A549 (cell line): ENCODE results near the gene MDGA2.

Experiments used
- CBX2 ChIP-seq: fragments of 200-600 bp; sonication (generic); IDR thresholded peaks from 2 replicates; pipeline ENCODE4 v1.6.1; 2016; ENCODE audit warnings: low read depth, mild to moderate bottlenecking, borderline replicate concordance
- FOSB ChIP-seq: fragments of 250-450 bp; sonication (Bioruptor Pico); IDR thresholded peaks from 2 replicates; pipeline ENCODE4 v1.5.0; 2020; ENCODE audit warnings: mild to moderate bottlenecking, moderate library complexity
- PBX3 ChIP-seq: IDR thresholded peaks from 2 replicates; pipeline ENCODE4 v1.6.1; 2012
- POLR2A ChIP-seq: IDR thresholded peaks from 2 replicates; pipeline ENCODE4 v1.6.1; 2012; ENCODE audit warnings: mild to moderate bottlenecking, low read length
- RAD21 ChIP-seq, 2 experiments: fragments of >200 bp in 1 of 2; sonication (Bioruptor Twin) in 1 of 2; formaldehyde crosslinking in 1 of 2; IDR thresholded peaks in 1 of 2; conservative IDR thresholded peaks in 1 of 2; 2 replicates in 1 of 2; 3 replicates in 1 of 2; pipeline ENCODE4 v1.6.1; 2012 to 2018; ENCODE audit warnings: inconsistent platforms in 1 of 2
- RNF2 ChIP-seq: fragments of 200-600 bp; sonication (generic); IDR thresholded peaks from 2 replicates; pipeline ENCODE4 v1.6.1; 2016; ENCODE audit warnings: low read depth, mild to moderate bottlenecking, antibody characterized with exemption, moderate library complexity, borderline replicate concordance
- TF ChIP-seq, protein P1 (sequence below): fragments of >200 bp; sonication (Bioruptor Twin); formaldehyde crosslinking; IDR thresholded peaks from 3 replicates; pipeline ENCODE4 v1.5.1; 2016
- TF ChIP-seq, protein P2 (sequence below): fragments of 200-600 bp; sonication (generic); IDR thresholded peaks from 2 replicates; pipeline ENCODE4 v1.6.1; 2016; ENCODE audit warnings: antibody characterized with exemption, mild to moderate bottlenecking, moderate library complexity

DNA sequence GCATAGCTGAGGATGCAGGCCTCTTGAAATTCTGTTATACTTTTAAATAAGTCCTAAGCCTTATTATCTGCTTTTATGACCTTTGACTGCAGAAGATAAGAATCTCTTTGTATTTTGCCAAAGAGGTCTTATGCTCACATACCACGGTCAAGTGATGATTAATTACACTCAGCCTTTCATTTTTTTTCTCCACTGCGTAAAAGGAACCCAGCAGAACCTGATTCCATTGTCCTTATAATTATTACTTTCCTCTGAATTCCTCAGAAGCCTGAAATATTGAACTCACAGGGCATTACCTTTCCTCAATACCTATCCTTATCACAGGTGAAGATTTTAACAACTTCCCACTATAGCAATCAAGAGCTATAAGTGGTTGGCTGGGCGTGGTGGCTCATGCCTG is 525.1 kb downstream of the MDGA2 start:
- TF ChIP-seq RAD21 (conservative IDR thresholded peaks at IDR 0.05 in 1 of 2, IDR thresholded peaks at IDR 0.05 in 1 of 2) (no peak), POLR2A (no peak), RNF2 (no peak), FOSB (CRISPR knock-in tag) (no peak), CBX2 (no peak), PBX3 (no peak)
- TF ChIP-seq, protein P1, sequence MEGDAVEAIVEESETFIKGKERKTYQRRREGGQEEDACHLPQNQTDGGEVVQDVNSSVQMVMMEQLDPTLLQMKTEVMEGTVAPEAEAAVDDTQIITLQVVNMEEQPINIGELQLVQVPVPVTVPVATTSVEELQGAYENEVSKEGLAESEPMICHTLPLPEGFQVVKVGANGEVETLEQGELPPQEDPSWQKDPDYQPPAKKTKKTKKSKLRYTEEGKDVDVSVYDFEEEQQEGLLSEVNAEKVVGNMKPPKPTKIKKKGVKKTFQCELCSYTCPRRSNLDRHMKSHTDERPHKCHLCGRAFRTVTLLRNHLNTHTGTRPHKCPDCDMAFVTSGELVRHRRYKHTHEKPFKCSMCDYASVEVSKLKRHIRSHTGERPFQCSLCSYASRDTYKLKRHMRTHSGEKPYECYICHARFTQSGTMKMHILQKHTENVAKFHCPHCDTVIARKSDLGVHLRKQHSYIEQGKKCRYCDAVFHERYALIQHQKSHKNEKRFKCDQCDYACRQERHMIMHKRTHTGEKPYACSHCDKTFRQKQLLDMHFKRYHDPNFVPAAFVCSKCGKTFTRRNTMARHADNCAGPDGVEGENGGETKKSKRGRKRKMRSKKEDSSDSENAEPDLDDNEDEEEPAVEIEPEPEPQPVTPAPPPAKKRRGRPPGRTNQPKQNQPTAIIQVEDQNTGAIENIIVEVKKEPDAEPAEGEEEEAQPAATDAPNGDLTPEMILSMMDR = no peak
- TF ChIP-seq, protein P2, sequence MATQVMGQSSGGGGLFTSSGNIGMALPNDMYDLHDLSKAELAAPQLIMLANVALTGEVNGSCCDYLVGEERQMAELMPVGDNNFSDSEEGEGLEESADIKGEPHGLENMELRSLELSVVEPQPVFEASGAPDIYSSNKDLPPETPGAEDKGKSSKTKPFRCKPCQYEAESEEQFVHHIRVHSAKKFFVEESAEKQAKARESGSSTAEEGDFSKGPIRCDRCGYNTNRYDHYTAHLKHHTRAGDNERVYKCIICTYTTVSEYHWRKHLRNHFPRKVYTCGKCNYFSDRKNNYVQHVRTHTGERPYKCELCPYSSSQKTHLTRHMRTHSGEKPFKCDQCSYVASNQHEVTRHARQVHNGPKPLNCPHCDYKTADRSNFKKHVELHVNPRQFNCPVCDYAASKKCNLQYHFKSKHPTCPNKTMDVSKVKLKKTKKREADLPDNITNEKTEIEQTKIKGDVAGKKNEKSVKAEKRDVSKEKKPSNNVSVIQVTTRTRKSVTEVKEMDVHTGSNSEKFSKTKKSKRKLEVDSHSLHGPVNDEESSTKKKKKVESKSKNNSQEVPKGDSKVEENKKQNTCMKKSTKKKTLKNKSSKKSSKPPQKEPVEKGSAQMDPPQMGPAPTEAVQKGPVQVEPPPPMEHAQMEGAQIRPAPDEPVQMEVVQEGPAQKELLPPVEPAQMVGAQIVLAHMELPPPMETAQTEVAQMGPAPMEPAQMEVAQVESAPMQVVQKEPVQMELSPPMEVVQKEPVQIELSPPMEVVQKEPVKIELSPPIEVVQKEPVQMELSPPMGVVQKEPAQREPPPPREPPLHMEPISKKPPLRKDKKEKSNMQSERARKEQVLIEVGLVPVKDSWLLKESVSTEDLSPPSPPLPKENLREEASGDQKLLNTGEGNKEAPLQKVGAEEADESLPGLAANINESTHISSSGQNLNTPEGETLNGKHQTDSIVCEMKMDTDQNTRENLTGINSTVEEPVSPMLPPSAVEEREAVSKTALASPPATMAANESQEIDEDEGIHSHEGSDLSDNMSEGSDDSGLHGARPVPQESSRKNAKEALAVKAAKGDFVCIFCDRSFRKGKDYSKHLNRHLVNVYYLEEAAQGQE = no peak
